NCI-H69 (cell line): Measurements from ENCODE around the gene FAM163A.
A peak's percentile ranks its signal among the peaks of the same experiment; 100 is the strongest.

Experiments
- DNase-seq: peaks from one replicate; lab custom pipeline; 2025; lab: John Stamatoyannopoulos, UW

FAM163A gene

DNA sequence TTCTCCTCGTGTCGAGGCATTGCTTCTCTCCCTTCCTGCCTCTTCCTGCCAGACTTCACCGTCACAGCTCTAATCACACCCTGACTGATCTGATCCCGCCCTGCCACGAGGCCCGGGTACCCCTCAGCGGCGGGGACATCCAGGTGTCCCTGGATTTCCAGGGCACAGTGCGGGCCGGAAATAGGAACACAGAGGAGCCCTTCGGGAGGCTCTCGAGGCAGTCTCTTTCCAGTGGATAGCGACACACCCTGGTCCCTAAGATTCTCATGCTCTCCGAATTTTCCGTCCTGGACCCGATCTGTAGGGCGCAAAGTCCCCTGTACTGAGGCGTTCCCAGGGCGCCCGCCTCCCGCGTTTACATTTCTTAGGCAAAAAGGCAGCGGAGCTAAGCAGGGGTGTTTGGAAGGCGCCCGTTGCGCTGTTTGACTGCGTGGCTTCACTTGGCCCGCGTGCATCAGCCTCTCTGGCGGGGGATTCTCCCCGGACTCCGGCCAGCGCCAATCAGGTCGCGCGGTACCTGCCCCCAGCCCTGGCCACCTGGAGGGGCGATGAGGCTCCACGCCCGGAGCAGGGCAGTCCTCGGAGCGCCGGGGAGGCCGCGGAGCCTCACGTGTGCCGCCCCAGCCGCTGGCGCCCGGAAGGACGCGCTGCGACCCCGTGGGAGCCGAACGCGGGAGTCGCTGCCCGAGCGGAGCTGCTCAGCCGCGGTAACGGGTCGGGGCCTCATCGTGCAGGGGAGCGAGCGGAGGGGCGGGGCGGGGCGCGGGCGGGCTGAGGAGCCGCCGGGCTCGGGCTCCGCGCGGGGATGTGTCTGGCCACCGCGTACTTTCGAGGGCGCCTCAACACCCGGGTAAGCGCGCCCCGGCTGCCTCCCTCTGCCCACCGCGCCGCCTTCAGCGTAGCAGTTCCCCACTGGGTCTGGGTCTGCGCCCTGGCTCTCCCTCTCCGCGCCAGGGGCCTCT lies at the start of gene FAM163A:
Gene FAM163A, plus strand, starts transcription at position 575 of the 962 bp plus-strand sequence. CDS start 69,807 bp downstream, outside the sequence.
- DNase-seq = peak; percentile 64

DNA sequence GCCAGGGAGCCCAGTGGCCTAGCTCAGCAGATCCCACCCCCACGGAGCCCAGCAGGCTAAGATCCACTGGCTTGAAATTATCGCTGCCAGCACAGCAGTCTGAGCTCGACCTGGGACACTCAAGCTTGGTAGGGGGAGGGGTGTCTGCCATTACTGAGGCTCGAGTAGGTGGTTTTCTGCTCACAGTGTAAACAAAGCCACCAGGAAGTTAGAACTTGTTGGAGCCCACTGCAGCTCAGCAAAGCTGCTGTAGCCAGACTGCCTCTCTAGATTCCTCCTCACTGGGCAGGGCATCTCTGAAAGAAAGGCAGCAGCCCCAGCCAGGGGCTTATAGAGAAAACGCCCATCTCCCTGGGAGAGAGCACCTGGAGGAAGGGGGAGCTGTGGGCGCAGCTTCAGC lies 48.6 kb upstream of the FAM163A start:
- peak; percentile 5 for DNase-seq

DNA sequence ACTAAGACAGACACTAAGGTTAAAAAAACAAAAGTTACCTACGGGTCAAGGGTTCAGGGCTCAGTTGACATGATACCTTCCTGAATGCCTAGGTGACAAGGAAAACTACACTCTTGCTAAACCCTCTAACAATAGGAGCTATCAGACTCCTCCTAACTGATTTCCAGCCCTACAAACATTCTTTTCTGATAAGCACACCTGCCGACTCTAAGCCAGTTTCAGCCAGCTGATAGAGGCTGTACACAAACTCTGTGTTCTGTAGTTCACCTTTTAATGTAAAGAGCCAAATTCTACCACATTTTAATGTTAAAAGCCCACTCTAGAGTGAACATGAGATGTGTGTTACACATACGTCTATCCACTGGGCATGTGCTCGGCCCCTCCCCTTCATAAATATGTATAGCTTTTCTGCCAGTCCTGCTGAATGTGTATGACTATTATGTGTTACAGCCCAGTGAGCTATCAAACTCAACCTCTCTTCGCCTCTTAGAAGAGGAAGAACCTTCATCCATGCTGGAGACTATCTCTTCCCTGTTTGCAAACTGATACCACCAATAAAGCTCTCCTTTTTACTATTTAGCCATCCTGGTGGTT lies 40.0 kb upstream of the FAM163A start:
- DNase-seq = no peak

DNA sequence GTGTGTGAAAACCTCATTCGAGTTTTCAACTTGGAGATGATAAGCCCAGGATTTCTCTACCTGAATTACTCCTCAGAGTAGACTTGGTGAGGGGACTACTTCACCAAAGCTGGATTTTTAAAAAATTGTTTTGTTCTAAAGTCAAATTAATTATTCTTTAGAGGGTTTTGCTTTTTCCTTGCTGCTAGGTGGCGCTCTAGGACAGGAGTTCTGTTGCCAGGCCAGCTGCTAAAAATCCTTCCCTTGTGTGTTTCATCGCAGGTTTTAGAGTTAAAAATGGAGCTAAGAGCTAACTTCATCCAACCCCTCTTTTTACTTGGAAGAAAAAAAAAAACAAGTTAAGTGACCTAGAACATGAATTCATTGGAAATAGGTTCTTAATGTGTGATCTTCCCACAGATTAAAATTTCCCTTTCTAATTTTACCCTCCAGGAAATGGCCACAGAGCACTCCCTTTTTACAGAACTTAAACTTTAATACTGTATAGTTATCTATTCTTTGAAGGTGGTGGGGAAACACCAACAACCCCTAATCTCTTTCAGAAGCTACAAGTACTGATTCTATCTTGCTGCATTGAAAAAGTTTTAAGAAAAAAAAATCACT lies 36.7 kb upstream of the FAM163A start:
- DNase-seq = peak; percentile 71

DNA sequence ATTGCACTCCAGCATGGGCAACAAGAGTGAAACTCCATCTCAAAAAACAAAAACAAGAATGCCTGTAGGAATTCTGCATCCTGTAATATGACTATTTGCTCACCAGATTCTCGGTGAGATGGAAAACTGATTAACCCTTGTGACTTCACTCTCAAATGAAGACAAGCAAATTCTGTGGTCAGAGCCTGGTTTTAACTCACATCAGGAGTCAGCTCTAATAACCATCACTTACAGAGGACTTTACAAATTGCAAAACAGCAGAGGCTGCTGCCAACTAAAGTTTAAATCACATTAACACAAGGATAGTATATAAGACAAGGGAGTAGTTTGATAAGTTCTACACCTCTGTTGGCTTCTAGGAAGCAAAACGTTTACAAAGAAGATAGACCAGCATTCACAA lies 35.7 kb upstream of the FAM163A start:
- DNase-seq = no peak

DNA sequence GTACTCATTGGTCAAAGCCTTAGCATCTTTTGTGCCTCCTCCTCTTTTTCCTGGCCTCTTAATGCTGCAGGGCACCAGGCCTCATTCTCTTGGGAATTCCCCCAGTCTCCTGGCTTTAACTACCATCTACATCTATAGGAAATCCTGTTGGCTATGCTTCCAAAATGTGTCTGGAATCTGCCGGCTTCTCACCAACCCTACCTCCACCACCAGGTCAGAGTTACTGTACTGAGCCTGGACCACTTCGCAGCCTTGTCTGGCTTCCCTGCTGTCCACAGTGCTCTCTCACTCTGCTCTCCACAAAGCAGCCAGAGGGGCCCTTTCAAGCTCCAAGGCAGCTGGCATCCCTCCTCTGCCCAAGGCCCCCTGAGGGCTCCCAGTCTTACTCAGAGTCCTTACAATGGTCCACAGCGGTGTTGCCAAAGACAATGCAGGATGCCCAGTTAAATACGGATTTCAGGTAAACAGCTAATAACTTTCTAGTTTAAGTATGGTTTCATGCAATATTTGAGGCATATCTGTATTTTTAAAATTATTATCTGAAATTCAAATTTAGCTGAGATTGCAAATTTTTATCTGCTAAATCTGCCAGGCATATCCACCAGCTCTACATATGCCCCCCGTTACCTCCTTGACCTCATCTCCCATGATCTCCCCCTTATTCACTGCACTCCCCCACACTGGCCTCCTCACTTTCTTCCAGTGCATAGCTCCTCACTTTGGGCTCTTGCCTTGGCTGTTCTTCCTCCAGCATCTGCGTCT lies 34.5 kb upstream of the FAM163A start:
- peak; percentile 29 for DNase-seq

- peak; percentile 42 for DNase-seq
Observed at GRCh38 chr1:179709841-179710329, 33.2 kb upstream of the FAM163A start.

DNA sequence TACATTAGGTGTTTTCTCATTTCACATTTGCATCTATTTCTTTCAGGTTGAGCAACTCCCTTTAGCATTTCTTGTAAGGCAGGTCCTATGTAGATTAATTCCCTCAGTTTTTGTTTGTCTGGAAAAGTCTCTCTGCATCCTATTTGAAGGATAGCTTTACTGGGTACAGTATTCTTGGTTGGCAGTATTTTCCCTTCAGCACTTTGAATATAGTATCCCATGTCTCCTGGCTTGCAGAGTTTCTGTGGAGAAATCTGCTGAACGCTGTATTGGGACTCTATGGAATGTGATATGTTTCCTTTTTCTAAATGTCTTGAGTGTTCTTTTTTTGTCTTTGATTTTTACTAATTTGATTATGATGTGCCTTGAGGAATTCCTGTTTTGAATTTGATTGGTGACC lies 28.9 kb upstream of the FAM163A start:
- DNase-seq = no peak

DNA sequence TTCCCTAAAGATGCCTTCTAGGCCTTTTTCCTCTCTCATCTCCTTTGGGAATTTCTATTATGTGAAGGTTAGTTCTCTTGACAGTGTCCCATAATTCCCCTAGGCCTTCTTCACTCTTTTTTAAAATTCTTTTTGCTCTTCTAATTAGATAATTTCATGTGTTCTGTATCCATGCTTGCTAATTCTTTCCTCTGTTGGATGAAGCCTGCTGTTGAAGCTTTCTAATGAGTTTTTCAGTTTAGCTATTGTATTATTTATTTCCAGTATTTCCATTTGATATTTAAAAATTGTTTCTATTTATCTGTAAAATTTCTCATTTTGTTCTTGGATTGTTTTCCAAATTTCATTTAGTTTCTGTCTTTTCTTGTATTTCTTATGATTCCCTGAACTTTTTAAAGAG lies 28.5 kb upstream of the FAM163A start:
- no peak for DNase-seq

DNA sequence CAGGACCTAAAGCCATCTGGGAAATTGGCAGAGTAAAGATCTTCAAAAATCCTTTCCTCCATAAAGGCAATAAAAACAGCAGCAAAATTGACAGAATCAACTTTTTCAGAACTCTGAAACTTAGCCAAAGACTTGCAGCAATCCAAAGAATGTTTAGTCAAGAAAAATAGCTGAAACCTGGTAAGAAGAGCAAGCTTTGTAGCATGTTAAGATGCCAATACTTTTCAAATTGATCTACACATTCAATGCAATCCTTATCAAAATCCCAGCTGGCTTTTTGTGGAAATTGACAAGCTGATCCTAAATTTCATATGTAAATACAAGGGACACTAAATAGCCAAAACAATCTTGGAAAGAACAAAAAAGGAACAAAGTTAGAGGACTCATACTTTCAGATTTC lies 23.8 kb upstream of the FAM163A start:
- DNase-seq = no peak

GRCh38 chr1:179728271-179728670 lies 14.8 kb upstream of the FAM163A start:
- DNase-seq = no peak

GRCh38 chr1:179729881-179730280 lies 13.2 kb upstream of the FAM163A start:
- DNase-seq = no peak

DNA sequence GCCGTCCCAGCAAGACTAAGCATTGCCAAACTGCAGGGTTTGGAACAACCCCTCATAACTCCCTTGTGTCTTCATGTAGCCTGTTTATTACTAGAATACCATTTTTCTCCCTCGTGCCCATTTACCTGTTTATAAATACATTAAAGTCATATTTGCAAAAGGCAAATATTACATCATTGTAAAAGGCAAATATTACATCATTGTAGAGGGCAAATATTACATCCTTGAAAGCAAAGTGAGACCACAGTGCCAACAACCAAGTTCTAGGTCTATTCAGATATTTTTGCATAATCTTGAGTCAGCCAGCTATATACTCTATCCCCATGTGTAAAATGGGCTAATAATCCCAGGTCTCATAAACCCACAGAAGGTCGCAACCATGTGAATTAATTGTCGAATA lies 11.4 kb upstream of the FAM163A start:
- no peak for DNase-seq

DNA sequence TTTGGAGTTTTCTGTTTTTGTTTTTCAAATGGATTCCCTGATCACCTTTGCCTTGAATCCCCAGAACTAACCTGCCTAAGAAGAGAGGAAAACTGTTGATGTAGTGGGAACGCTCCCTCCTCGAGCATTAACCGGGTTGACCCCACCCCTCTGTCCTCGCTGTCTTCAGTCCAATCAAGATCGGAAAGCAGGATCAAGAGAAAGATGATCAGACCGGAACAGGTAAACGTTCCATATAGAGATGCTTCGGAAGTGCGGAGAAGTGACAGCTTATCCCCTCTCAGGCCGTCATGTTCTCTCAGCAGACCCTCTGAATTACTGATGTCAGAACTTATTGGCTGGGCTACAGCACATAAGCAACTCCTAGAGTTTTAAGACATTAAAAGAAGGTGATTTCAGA lies 800 bp upstream of the FAM163A start:
- no peak for DNase-seq

DNA sequence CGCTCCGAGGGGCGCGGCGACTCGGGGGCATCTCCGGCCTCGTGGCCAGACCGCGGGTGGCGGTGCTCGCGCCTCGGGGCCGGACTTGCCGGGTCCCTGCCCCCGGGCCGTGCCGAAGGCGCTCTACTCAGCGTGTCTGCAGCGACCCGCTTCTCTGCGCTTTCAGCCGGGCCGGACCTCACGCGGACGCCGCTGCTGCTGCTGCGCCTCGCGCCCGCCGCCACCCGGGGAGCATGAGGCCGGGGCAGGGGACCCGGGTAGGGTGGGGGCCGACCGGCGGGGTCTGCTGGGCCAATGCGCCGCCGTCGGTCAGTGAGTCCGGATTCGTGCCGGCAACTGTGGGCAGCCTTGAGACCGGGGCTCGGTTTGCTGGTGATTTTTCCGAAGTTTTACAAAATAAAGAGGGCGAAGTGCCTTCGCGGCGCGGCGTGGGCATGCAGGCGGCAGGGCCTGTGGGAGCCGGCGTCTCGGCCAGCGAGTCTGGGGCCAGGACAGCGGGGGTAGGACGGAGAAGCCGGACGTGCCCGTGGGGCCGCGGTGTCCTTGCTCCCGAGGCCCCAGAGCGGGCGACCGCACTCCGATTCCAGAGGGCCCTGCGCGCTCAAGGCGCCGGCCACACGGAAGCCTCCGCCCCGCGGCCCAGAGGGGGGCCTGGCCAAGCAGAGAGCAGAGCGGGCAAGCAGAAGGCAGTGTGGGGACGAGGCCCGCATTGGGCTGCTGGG lies 749 bp downstream of the FAM163A start:
- no peak for DNase-seq

DNA sequence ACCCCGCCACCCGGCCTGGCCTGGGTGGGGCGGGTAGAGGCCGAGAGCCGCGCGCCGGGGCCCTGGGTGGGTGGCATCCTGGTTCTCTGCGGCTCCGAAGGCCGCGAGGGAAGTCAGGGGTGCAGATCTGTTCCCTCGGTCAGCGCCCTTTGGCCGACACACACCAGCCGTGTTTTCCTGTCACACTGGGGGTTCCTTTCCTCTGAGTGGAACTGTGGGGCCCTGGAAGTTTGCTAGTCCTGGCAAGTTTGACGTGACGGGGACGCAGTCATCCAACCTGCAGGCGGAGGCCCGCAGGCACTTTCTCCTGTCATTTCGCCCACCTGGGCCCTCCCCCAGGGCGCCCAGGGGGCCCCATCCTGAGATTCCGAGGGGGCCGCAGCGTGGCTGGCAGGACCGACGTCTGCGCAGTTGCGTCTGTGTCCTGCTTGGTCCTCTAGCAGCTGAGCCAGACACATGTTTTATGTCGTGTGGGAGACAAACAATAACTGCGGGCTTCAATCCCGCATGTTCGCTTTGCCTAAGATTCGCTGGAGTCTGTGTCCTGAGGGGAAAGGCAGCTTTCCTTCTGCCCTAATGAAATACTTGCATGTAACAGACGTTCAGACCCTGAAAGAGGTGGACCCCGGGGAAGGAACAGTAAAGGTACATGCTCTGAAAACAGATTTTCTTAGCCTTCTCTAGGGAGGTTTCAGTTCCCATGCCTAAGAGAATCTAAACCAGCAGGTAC lies 1.5 kb downstream of the FAM163A start:
- DNase-seq = no peak

DNA sequence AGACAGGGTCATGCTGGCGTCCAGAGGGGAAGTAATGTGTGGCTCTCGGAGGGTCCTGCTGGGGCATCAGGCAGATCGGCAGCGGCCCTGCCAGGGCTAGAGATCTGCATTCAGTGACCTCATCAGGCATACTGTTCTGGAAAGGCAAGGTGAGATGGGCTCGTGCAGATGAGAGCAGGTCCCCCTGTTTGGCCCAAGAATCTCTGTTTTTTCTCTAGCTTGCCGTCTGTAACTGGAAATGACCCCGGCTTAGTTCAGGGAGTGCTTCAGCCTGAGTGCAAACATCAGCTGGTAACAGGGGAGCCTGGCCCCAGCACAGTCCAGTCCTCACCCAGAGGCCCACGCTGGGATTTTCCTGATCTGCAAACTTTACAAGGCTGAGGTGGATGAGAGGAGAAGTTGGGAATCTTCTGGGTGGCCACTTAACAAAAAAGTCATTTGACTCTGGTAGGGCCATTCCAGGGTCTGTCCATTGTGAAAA lies 2.1 kb downstream of the FAM163A start:
- DNase-seq = no peak

DNA sequence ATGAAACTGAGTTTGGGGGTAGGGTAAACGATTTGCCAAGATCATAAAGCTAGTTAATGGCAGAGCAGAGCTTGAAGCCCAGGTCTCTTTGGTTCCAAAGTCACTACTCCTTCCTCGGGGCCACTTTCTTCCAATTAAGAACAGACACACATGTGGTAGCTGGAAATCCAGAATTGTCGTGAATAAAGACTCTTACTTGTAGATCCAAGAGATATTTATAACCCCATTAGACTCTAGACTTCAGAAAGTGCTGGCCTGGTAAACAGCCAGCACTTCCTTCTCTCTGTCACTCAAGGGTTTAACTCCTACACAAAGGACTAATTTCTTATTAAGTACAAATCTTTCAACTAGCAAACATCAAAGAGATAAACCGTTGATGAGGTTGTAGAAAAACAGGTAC lies 2.7 kb downstream of the FAM163A start:
- DNase-seq = no peak

DNA sequence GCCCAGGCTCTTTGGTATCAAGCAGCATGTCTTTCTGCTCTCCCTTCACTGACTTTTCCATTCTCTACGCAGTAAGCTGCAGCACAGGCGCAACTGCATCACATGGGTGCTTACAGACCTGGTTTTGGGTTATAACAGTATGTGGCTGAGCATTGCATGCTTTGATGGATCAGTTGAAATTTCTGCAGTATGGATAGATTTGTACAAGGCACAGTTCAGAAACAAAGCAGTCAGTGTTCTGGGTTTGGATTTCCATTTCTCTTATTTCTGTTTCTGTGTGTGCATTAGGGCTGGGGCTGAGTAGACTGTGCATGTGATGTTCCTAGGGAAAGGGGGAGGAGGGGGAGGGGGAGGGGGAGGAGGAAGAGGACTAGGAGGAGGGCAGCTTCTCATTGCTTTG lies 4.5 kb downstream of the FAM163A start:
- no peak for DNase-seq

DNA sequence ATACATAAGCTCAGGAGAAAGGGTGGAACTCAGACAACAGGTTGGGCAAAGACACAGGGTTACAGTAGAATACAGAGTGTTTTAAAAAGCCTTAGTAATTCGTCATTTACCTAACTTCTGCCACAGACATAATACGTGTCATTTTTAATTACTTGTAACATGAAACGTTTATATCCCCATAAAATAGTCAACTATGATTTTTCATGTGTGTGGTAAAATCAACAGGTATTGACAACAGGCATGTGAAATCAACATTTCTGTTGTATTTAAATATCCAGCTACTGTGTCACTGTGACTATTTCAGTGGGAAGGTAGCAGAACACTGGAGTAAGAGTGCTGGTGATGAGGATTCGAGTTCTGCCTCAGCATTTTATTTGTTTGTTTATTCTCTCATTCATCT lies 5.7 kb downstream of the FAM163A start:
- DNase-seq = no peak

GRCh38 chr1:179750630-179751029 lies 7.5 kb downstream of the FAM163A start:
- DNase-seq = no peak
